Osteocyte (in vitro differentiated cells): ENCODE data around the gene RASSF5. TPM values are rescaled to one million over a fixed set of nuclear protein-coding genes. Genes with fewer than 3 reads are reported as not detected.

Experiments used
- DNase-seq: peaks from one replicate; pipeline ENCODE4 v3.0.0; 2021; ENCODE audit warnings: mixed read lengths; ENCODE audit not compliant: unreplicated experiment; ENCODE audit errors: extremely low spot score
- H3K27ac Mint-ChIP-seq: one replicate; pipeline ENCODE4 v1.8.0; 2021; ENCODE audit warnings: mild to moderate bottlenecking, mixed read lengths; ENCODE audit not compliant: unreplicated experiment
- H3K27me3 Mint-ChIP-seq: one replicate; pipeline ENCODE4 v1.8.0; 2021; ENCODE audit warnings: mixed read lengths; ENCODE audit not compliant: unreplicated experiment
- H3K36me3 Mint-ChIP-seq: one replicate; pipeline ENCODE4 v1.8.0; 2021; ENCODE audit warnings: mixed read lengths; ENCODE audit not compliant: unreplicated experiment
- H3K4me1 Mint-ChIP-seq: one replicate; pipeline ENCODE4 v1.8.0; 2021; ENCODE audit warnings: mixed read lengths; ENCODE audit not compliant: unreplicated experiment
- H3K4me3 Mint-ChIP-seq: one replicate; pipeline ENCODE4 v1.8.0; 2021; ENCODE audit warnings: mild to moderate bottlenecking, moderate library complexity, mixed read lengths; ENCODE audit not compliant: unreplicated experiment
- H3K9me3 Mint-ChIP-seq: one replicate; pipeline ENCODE4 v1.8.0; 2021; ENCODE audit warnings: mixed read lengths; ENCODE audit not compliant: unreplicated experiment
- CTCF ChIP-seq: fragments of 200-600 bp; sonication (generic); IDR thresholded peaks from 2 replicates; pipeline ENCODE4 v1.5.0; 2021; ENCODE audit warnings: antibody characterized with exemption, mild to moderate bottlenecking, moderate library complexity
- total RNA-seq: library from RNA; stranded (reverse); gene quantifications from 2 replicates; pipeline ENCODE4 v1.2.1, GENCODE V29; 2021

The RASSF5 gene
- total RNA-seq, 1 donor from 2014 or later: not detected

- H3K4me1 Mint-ChIP-seq: peaks cover 44% of the 10 kb centered on the region
- no peak overlapping the region for H3K4me3 Mint-ChIP-seq
- DNase-seq: no peak
- no peaks in the 10 kb centered on the region for H3K27me3 Mint-ChIP-seq
- no peaks in the 10 kb centered on the region for H3K9me3 Mint-ChIP-seq
- no peak for TF ChIP-seq CTCF
- no peak overlapping the region for H3K27ac Mint-ChIP-seq
- peaks cover 6% of the 10 kb centered on the region for H3K36me3 Mint-ChIP-seq
Observed at GRCh38 chr1:206467915-206468314, 39.4 kb upstream of the RASSF5 start.

- Mint-ChIP-seq H3K9me3 (no peaks in the 10 kb centered on the region), H3K4me3 (no peak overlapping the region), H3K27me3 (no peaks in the 10 kb centered on the region), H3K4me1 (peaks cover 46% of the 10 kb centered on the region), H3K36me3 (peaks cover 3% of the 10 kb centered on the region), H3K27ac (no peak overlapping the region)
- TF ChIP-seq CTCF: no peak
- no peak for DNase-seq
Observed at GRCh38 chr1:206468571-206468970, 38.8 kb upstream of the RASSF5 start.

GRCh38 chr1:206469411-206469932, 37.9 kb upstream of the RASSF5 start:
- Mint-ChIP-seq H3K36me3 (peaks cover 7% of the 10 kb centered on the region), H3K27me3 (no peaks in the 10 kb centered on the region), H3K4me3 (peak overlapping the region; percentile 79), H3K9me3 (no peaks in the 10 kb centered on the region), H3K4me1 (peaks cover 46% of the 10 kb centered on the region), H3K27ac (peak overlapping the region; percentile 83)
- TF ChIP-seq CTCF: no peak
- DNase-seq: no peak

- Mint-ChIP-seq H3K4me1 (peaks cover 43% of the 10 kb centered on the region), H3K4me3 (peak within 1 kb of the TSS; percentile 79), H3K9me3 (no peaks in the 10 kb centered on the region), H3K27me3 (no peaks in the 10 kb centered on the region), H3K36me3 (peaks cover 8% of the 10 kb centered on the region), H3K27ac (peak within 1 kb of the TSS; percentile 83)
- peak; percentile 46 for TF ChIP-seq CTCF
- no peak for DNase-seq
Observed at GRCh38 chr1:206469933-206470691, 37.2 kb upstream of the RASSF5 start, which contains the start of gene IKBKE. IKBKE (plus strand) TSS chr1:206470476; CDS start chr1:206473228, 2,752 bp downstream.

- no peak for DNase-seq
- Mint-ChIP-seq H3K4me1 (peaks cover 43% of the 10 kb centered on the region), H3K4me3 (peak overlapping the region; percentile 79), H3K27me3 (no peaks in the 10 kb centered on the region), H3K9me3 (no peaks in the 10 kb centered on the region), H3K27ac (peak overlapping the region; percentile 83), H3K36me3 (peaks cover 9% of the 10 kb centered on the region)
- no peak for TF ChIP-seq CTCF
Observed at GRCh38 chr1:206470692-206471414, 36.5 kb upstream of the RASSF5 start.
